Karpas-422 (cell line): ENCODE results near the gene C1orf87. TPM values are rescaled to one million over a fixed set of nuclear protein-coding genes. Genes with fewer than 3 reads are reported as not detected.

ENCODE experiments used
- DNase-seq: peaks from one replicate; pipeline ENCODE4 v3.0.0-alpha.2; 2015
- H2AFZ ChIP-seq: fragments of 200-600 bp; sonication (generic); 2 replicates; pipeline ENCODE4 v1.6.1; 2014; ENCODE audit warnings: antibody characterized with exemption, low read length, mixed read lengths
- H3K27ac ChIP-seq: fragments of 200-600 bp; sonication (generic); 2 replicates; pipeline ENCODE4 v1.5.1; 2014; ENCODE audit warnings: mild to moderate bottlenecking, low read length, moderate library complexity
- H3K27me3 ChIP-seq: fragments of 200-600 bp; sonication (generic); 2 replicates; pipeline ENCODE4 v1.6.1; 2014; ENCODE audit warnings: low read length, mixed read lengths
- H3K36me3 ChIP-seq: fragments of 200-600 bp; sonication (generic); 2 replicates; pipeline ENCODE4 v1.6.1; 2014; ENCODE audit warnings: low read length, mixed read lengths; ENCODE audit not compliant: insufficient read depth
- H3K4me1 ChIP-seq: fragments of 200-600 bp; sonication (generic); 2 replicates; pipeline ENCODE4 v1.6.1; 2014; ENCODE audit warnings: mild to moderate bottlenecking, low read length, mixed read lengths
- H3K4me2 ChIP-seq: fragments of 200-600 bp; sonication (generic); 2 replicates; pipeline ENCODE4 v1.6.1; 2014; ENCODE audit warnings: low read length, low read depth, mild to moderate bottlenecking; ENCODE audit not compliant: poor library complexity, severe bottlenecking
- H3K4me3 ChIP-seq: fragments of 200-600 bp; sonication (generic); 2 replicates; pipeline ENCODE4 v1.5.1; 2014; ENCODE audit warnings: mild to moderate bottlenecking, antibody characterized with exemption, low read length, mixed read lengths
- H3K79me2 ChIP-seq: fragments of 200-600 bp; sonication (generic); 2 replicates; pipeline ENCODE4 v1.6.1; 2014; ENCODE audit warnings: mild to moderate bottlenecking, low read length, mixed read lengths
- H3K9ac ChIP-seq: fragments of 200-600 bp; sonication (generic); 2 replicates; pipeline ENCODE4 v1.6.0; 2014; ENCODE audit warnings: low read length
- H3K9me2 ChIP-seq: fragments of 200-600 bp; sonication (generic), shearing (Covaris generic); replicated peaks from 2 replicates; pipeline ENCODE4 v1.6.0; 2014; ENCODE audit warnings: mild to moderate bottlenecking, low read length, moderate library complexity; ENCODE audit not compliant: insufficient read depth
- H3K9me3 ChIP-seq: fragments of 300-700, 200-600 bp; sonication (generic); 2 replicates; pipeline ENCODE4 v1.6.1; 2014; ENCODE audit warnings: low read length, mixed read lengths
- H4K20me1 ChIP-seq: fragments of 200-600 bp; sonication (generic); 2 replicates; pipeline ENCODE4 v1.6.1; 2014; ENCODE audit warnings: mild to moderate bottlenecking, antibody characterized with exemption, low read length, low read depth; ENCODE audit not compliant: insufficient read depth
- total RNA-seq: library from RNA; depleted of rRNA; stranded (reverse); fragments of >200 nt; shearing (Covaris generic); gene quantifications from 2 replicates; pipeline ENCODE4 v1.2.3, GENCODE V29; 2014; ENCODE audit warnings: low replicate concordance

Gene C1orf87
- total RNA-seq, 1 experiment from 2014 or later = not detected

DNA sequence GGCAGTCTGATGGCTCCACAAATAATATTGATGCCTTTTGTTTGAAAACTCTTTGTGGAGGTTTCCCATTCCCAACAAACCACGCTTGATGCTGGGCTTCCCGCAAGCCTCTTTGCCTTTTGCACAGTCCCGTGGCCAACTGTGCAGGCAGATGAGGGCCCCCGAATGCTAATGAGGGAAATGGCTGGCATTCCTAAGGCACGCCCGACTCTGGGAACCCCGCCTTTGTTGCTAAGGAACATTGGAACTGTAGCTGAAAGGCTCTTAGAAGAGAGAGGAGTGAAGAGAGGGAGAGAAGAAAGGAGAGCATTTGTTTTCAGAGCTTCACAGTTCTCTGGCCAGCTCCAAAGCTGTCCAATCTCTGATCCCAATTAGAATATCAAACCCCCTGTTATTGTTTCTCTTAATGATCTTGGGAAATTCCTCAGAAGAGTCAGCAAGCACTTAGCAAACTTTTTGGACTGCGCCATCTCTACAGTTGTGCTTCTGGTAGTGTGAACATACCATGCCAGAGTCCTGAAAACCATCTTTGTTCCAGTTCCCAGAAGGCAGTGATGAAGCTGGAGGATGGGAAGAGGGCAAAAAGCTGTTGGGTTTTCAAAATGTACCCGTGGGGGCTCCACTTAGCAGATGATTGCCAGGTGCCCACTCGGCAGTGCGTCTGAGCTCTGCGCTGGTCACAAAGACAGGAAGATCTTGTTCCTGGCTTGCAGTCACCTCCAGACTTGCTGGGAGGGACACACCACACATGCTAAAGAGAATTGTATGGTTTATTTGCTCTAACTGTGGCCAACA, 86.9 kb downstream of the C1orf87 start:
- no peak for DNase-seq
- Histone ChIP-seq H3K4me3 (no peak overlapping the region), H3K9me2 (no peaks in the 10 kb centered on the region), H3K4me1 (no peaks in the 10 kb centered on the region), H2AFZ (no peak overlapping the region), H4K20me1 (no peaks in the 10 kb centered on the region), H3K4me2 (no peak overlapping the region), H3K36me3 (no peaks in the 10 kb centered on the region), H3K9me3 (no peaks in the 10 kb centered on the region), H3K79me2 (no peaks in the 10 kb centered on the region), H3K27ac (no peak overlapping the region), H3K9ac (no peak overlapping the region), H3K27me3 (no peaks in the 10 kb centered on the region)

DNA sequence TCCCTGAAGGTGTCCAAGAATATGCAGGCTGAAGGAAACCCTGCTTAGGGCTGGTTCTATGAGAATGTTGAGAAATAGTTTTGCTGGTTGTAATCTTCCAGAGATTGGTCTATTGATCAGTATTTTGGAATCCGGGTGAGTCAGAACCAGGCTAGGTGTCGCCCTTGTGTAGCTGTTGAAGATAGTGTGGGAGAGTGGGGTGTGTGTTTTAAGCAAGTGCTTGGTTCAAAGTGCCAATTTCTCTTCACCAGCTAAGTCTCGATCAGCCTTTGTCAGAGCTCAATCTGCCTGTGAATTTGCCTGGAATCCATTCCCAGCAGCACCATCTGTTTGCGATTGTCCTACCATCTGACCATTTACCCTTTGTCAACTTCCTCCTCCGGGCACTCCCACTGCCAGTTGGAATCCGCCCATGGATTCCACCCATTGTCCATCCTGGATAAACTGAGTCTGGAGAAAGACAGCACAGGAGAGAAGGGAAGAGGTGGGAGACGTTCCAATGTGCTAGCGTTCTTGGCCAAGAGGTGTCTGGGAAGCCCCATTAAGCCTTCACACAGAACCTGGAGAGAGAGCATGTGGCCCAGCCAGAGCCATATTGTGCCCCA, 87.6 kb downstream of the C1orf87 start:
- H3K27ac ChIP-seq = no peak overlapping the region
- no peaks in the 10 kb centered on the region for H3K9me2 ChIP-seq
- no peak overlapping the region for H3K4me3 ChIP-seq
- no peaks in the 10 kb centered on the region for H3K9me3 ChIP-seq
- H3K79me2 ChIP-seq = no peaks in the 10 kb centered on the region
- DNase-seq = no peak
- H2AFZ ChIP-seq = no peak overlapping the region
- no peaks in the 10 kb centered on the region for H4K20me1 ChIP-seq
- H3K36me3 ChIP-seq = no peaks in the 10 kb centered on the region
- no peaks in the 10 kb centered on the region for H3K4me1 ChIP-seq
- no peak overlapping the region for H3K4me2 ChIP-seq
- no peaks in the 10 kb centered on the region for H3K27me3 ChIP-seq
- no peak overlapping the region for H3K9ac ChIP-seq

DNA sequence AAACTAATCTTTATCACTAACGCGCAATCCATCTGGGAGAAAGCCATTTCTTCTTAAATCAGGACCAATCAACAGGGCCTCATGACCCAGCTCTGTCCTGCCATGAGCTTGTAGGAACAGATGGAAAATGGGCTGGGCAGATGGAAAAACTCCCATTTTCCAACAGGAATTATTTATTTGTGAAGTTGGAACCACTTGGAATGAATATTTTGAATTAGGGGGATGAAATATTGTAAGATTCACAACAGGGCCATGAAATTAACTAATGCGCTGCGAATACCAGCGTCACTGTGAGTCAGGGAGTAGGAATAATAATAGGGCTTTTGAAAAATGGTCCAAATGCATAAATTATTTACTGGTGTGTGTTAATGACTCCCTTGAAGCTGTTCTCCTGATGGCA, 93.9 kb downstream of the C1orf87 start:
- Histone ChIP-seq H3K4me3 (no peak overlapping the region), H3K36me3 (no peaks in the 10 kb centered on the region), H4K20me1 (no peaks in the 10 kb centered on the region), H3K4me1 (no peaks in the 10 kb centered on the region), H3K4me2 (no peak overlapping the region), H3K79me2 (no peaks in the 10 kb centered on the region), H3K9me3 (no peaks in the 10 kb centered on the region), H3K9ac (no peak overlapping the region), H3K27ac (no peak overlapping the region), H2AFZ (no peak overlapping the region), H3K9me2 (no peaks in the 10 kb centered on the region), H3K27me3 (no peaks in the 10 kb centered on the region)
- DNase-seq = no peak

DNA sequence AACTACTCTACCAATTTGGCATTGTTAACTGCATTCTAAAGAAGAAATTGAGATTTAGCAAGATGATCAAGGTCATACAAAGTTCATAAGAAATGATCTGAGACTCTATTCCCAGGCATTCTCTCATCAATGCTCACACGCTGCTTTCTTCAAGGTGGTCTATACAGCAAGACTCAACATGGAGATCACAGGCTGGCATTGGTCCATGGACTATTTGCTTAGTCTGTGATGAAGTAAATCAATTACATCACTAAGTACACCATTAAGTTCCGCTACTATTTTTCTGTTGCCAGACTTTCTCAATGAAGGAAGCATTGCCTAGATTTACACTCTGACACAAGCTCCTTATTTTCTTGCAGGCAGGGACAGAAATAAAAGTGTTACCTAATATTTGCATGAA, 95.1 kb downstream of the C1orf87 start:
- Histone ChIP-seq H3K27me3 (no peaks in the 10 kb centered on the region), H3K9me2 (no peaks in the 10 kb centered on the region), H2AFZ (no peak overlapping the region), H3K79me2 (no peaks in the 10 kb centered on the region), H4K20me1 (no peaks in the 10 kb centered on the region), H3K9me3 (no peaks in the 10 kb centered on the region), H3K4me1 (no peaks in the 10 kb centered on the region), H3K4me3 (no peak overlapping the region), H3K36me3 (no peaks in the 10 kb centered on the region), H3K9ac (no peak overlapping the region), H3K27ac (no peak overlapping the region), H3K4me2 (no peak overlapping the region)
- no peak for DNase-seq

DNA sequence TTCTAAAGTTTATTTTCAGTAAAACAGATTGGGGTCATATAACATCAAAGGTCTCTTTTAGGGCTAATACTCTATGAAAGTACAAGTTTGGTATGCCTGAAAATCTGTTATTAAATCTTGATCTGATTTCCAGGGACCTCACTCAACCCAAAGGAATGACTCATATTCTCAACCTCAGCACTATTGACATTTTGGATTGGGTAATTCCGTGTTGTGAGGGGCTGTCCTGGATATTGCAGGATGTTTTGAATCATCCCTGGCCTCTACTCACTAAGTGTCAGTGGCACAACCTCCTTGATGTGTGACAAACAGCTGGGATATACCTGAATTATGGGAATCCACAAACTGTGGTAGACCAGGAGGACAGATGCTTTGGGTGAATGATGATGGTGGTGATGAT, 95.5 kb downstream of the C1orf87 start:
- H3K9me2 ChIP-seq = no peaks in the 10 kb centered on the region
- DNase-seq = no peak
- H3K9ac ChIP-seq = no peak overlapping the region
- no peaks in the 10 kb centered on the region for H3K27me3 ChIP-seq
- no peaks in the 10 kb centered on the region for H3K9me3 ChIP-seq
- no peak overlapping the region for H3K4me2 ChIP-seq
- no peaks in the 10 kb centered on the region for H3K36me3 ChIP-seq
- no peaks in the 10 kb centered on the region for H3K79me2 ChIP-seq
- no peaks in the 10 kb centered on the region for H3K4me1 ChIP-seq
- no peaks in the 10 kb centered on the region for H4K20me1 ChIP-seq
- H2AFZ ChIP-seq = no peak overlapping the region
- no peak overlapping the region for H3K4me3 ChIP-seq
- no peak overlapping the region for H3K27ac ChIP-seq

DNA sequence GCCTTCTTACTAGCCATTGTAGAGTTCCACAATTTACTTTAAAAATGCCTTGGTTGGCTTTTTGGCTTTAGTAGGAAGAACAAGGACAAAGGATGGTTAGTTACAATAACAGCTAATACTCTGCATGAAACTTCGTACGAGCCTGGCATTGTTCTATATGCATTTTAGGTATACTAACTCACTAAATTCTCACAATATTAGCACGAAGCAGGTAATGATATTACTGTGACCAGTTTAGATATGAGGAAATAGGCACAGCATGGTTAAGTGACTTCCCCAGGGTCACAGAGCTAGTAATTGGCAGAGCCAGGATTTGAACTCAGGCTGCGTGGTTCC, 96.5 kb downstream of the C1orf87 start:
- Histone ChIP-seq H3K79me2 (no peaks in the 10 kb centered on the region), H3K9ac (no peak overlapping the region), H3K9me3 (no peaks in the 10 kb centered on the region), H3K36me3 (no peaks in the 10 kb centered on the region), H3K27me3 (no peaks in the 10 kb centered on the region), H3K4me3 (no peak overlapping the region), H3K9me2 (no peaks in the 10 kb centered on the region), H4K20me1 (no peaks in the 10 kb centered on the region), H3K27ac (no peak overlapping the region), H3K4me2 (no peak overlapping the region), H3K4me1 (no peaks in the 10 kb centered on the region), H2AFZ (no peak overlapping the region)
- no peak for DNase-seq

DNA sequence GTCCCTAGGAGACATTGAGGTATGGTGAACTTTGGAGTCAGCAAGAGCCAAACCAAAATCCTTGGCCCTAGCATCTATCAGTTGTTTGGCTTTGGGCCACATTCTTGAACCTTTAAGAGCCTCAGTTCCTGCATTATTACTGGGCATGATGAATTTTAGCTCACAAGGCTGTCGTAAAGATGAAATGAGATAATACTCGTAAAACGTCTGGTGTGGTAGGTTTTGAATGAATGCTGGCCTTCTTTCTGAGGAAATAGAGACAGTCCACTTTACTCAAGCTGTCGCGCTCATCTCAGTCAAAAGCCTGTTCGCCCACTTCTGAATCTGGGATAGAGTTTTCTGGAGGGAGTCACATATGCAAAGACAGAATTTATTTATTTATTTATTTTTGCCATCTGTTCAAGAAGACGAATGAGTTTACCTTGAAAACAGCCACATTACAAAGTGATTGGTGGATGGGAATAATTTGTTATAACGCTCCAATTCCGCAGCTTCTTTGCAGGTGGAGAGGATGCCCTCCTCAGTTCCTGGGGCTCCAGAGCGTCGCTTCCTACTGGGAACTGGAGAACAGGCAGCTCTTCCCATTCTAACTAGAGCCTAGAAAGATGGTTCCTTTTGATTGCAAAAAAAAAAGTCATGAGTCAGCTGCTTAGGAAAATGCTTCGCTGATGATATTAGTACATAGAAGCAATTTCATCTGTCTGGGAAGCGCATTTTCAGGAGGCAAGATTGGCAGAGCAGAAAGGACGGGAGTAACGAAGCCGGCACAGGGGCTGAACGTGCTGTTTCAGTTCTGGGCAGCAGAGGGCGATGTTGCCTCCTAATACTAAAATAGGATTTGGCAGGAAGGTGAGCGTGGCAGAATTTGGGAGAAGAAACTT, 97.1 kb downstream of the C1orf87 start:
- DNase-seq = peak; percentile 73
- no peaks in the 10 kb centered on the region for H3K4me1 ChIP-seq
- no peaks in the 10 kb centered on the region for H3K27me3 ChIP-seq
- H3K4me2 ChIP-seq = no peak overlapping the region
- no peaks in the 10 kb centered on the region for H4K20me1 ChIP-seq
- no peak overlapping the region for H2AFZ ChIP-seq
- no peaks in the 10 kb centered on the region for H3K79me2 ChIP-seq
- H3K36me3 ChIP-seq = no peaks in the 10 kb centered on the region
- no peak overlapping the region for H3K27ac ChIP-seq
- no peak overlapping the region for H3K4me3 ChIP-seq
- H3K9ac ChIP-seq = no peak overlapping the region
- H3K9me3 ChIP-seq = no peaks in the 10 kb centered on the region
- no peaks in the 10 kb centered on the region for H3K9me2 ChIP-seq

DNA sequence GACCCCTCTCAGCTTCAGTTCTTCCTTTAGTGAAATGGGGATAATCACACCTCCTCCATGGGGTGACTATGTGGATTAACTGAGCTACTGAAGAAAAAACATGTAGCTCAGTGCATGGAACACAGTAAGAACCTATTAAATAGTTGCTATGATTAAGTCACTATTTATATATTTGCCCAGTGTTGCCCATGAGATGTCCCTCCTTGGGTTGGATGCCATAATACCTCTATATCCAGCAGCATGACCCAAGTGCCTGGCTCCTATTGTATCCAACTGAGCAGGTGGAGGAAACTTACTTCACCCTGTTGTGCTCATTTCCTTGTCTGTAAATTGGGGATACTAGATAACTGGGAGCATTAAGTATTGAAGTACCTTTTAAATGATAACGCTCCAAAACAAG, 99.9 kb downstream of the C1orf87 start:
- Histone ChIP-seq H3K4me2 (no peak overlapping the region), H2AFZ (no peak overlapping the region), H3K4me3 (no peak overlapping the region), H3K9me3 (no peaks in the 10 kb centered on the region), H3K36me3 (no peaks in the 10 kb centered on the region), H3K27me3 (no peaks in the 10 kb centered on the region), H3K9ac (no peak overlapping the region), H3K79me2 (no peaks in the 10 kb centered on the region), H3K27ac (no peak overlapping the region), H3K9me2 (no peaks in the 10 kb centered on the region), H3K4me1 (no peaks in the 10 kb centered on the region), H4K20me1 (no peaks in the 10 kb centered on the region)
- DNase-seq = no peak
